Mesenchymal stem cell (in vitro differentiated cells and primary cell): ENCODE data around the gene UBAC2.

Experiments used
- DNase-seq: peaks from one replicate; pipeline ENCODE4 v3.0.0-alpha.2; 2013
- H2AFZ ChIP-seq: one replicate; pipeline ENCODE4 v1.6.1; 2013; ENCODE audit warnings: low read depth, mild to moderate bottlenecking, control low read depth, inconsistent platforms, low read length, moderate library complexity
- H2AK5ac ChIP-seq: 2 replicates; pipeline ENCODE4 v1.6.1; 2013; ENCODE audit warnings: low read length, moderate library complexity, mild to moderate bottlenecking, inconsistent platforms; ENCODE audit not compliant: severe bottlenecking
- H2BK120ac ChIP-seq: one replicate; pipeline ENCODE4 v1.6.1; 2013; ENCODE audit warnings: low read depth, mild to moderate bottlenecking, inconsistent platforms, low read length, moderate library complexity
- H2BK12ac ChIP-seq, 2 experiments: one replicate each; pipeline ENCODE4 v1.6.1; 2013; ENCODE audit warnings: inconsistent platforms in 2 of 2, low read length in 2 of 2, mild to moderate bottlenecking in 2 of 2, moderate library complexity in 2 of 2, control low read depth in 1 of 2
- H2BK15ac ChIP-seq: one replicate; pipeline ENCODE4 v1.6.1; 2013; ENCODE audit warnings: mild to moderate bottlenecking, low read depth, inconsistent platforms; ENCODE audit not compliant: poor library complexity, severe bottlenecking
- H2BK5ac ChIP-seq: 2 replicates; pipeline ENCODE4 v1.6.1; 2013; ENCODE audit warnings: low read depth, mild to moderate bottlenecking, low read length, control low read depth, inconsistent platforms; ENCODE audit not compliant: poor library complexity, severe bottlenecking
- H3K14ac ChIP-seq, 2 experiments: one replicate each; pipeline ENCODE4 v1.6.1; 2013; ENCODE audit warnings: inconsistent platforms in 2 of 2, low read length in 2 of 2, control low read depth in 1 of 2, mild to moderate bottlenecking in 1 of 2, moderate library complexity in 1 of 2
- H3K18ac ChIP-seq, 2 experiments: one replicate each; pipeline ENCODE4 v1.6.1; 2013; ENCODE audit warnings: inconsistent platforms in 2 of 2, low read length in 2 of 2, control low read depth in 1 of 2, low read depth in 1 of 2, mild to moderate bottlenecking in 1 of 2
- H3K23ac ChIP-seq, 2 experiments: one replicate each; pipeline ENCODE4 v1.6.1; 2013; ENCODE audit warnings: inconsistent platforms in 2 of 2, low read length in 2 of 2, mild to moderate bottlenecking in 2 of 2, moderate library complexity in 2 of 2, control low read depth in 1 of 2
- H3K27ac ChIP-seq: 2 replicates; pipeline ENCODE4 v1.5.1; 2013; ENCODE audit warnings: mild to moderate bottlenecking, moderate library complexity, low read length, control low read depth, inconsistent platforms; ENCODE audit not compliant: poor library complexity, severe bottlenecking
- H3K27me3 ChIP-seq, 2 experiments: 2 replicates each; pipeline versions ENCODE4 v1.6.1 to v1.7.0; 2013; ENCODE audit warnings: low read length in 2 of 2, mild to moderate bottlenecking in 2 of 2, moderate library complexity in 2 of 2, control low read depth in 1 of 2, inconsistent platforms in 1 of 2; ENCODE audit not compliant: control insufficient read depth in 1 of 2, insufficient read depth in 1 of 2
- H3K36me3 ChIP-seq, 2 experiments: 2 replicates each; pipeline versions ENCODE4 v1.6.1 to v1.7.0; 2013; ENCODE audit warnings: low read length in 2 of 2, control low read depth in 1 of 2, inconsistent platforms in 1 of 2, low read depth in 1 of 2, mild to moderate bottlenecking in 1 of 2; ENCODE audit not compliant: insufficient read depth in 2 of 2, control insufficient read depth in 1 of 2
- H3K4ac ChIP-seq, 2 experiments: one replicate each; pipeline ENCODE4 v1.6.1; 2013; ENCODE audit warnings: inconsistent platforms in 2 of 2, low read length in 2 of 2, mild to moderate bottlenecking in 2 of 2, moderate library complexity in 2 of 2, control low read depth in 1 of 2, low read depth in 1 of 2
- H3K4me1 ChIP-seq: 2 replicates; pipeline ENCODE4 v1.6.1; 2013; ENCODE audit warnings: low read depth, low read length, control low read depth; ENCODE audit not compliant: control insufficient read depth, insufficient read depth
- H3K4me2 ChIP-seq: 2 replicates; pipeline ENCODE4 v1.6.1; 2013; ENCODE audit warnings: low read length, mild to moderate bottlenecking, inconsistent platforms; ENCODE audit not compliant: poor library complexity, severe bottlenecking
- H3K4me3 ChIP-seq, 2 experiments: 2 replicates each; pipeline versions ENCODE4 v1.5.1 to v1.7.0; 2013; ENCODE audit warnings: low read length in 2 of 2, mild to moderate bottlenecking in 2 of 2, control low read depth in 1 of 2, low read depth in 1 of 2; ENCODE audit not compliant: insufficient read depth in 1 of 2
- H3K79me1 ChIP-seq: replicated peaks from 2 replicates; pipeline ENCODE4 v1.6.1; 2013; ENCODE audit warnings: mild to moderate bottlenecking, control low read depth, low read length, inconsistent platforms; ENCODE audit not compliant: poor library complexity, severe bottlenecking
- H3K9ac ChIP-seq: 2 replicates; pipeline ENCODE4 v1.7.0; 2013; ENCODE audit warnings: mild to moderate bottlenecking, low read length, moderate library complexity
- H3K9me3 ChIP-seq: 2 replicates; pipeline ENCODE4 v1.7.0; 2013; ENCODE audit warnings: mild to moderate bottlenecking, low read length; ENCODE audit not compliant: control insufficient read depth
- H4K8ac ChIP-seq: one replicate; pipeline ENCODE4 v1.6.1; 2013; ENCODE audit warnings: inconsistent platforms, mild to moderate bottlenecking, low read length, moderate library complexity
- H4K91ac ChIP-seq: one replicate; pipeline ENCODE4 v1.6.1; 2013; ENCODE audit warnings: mild to moderate bottlenecking, low read length, inconsistent platforms
- WGBS: methylation state at CpG from one replicate; pipeline ENCODE4 v1.1.7; 2013; ENCODE audit warnings: mixed read lengths; 5-methylcytosine and 5-hydroxymethylcytosine counted together

UBAC2 gene

DNA sequence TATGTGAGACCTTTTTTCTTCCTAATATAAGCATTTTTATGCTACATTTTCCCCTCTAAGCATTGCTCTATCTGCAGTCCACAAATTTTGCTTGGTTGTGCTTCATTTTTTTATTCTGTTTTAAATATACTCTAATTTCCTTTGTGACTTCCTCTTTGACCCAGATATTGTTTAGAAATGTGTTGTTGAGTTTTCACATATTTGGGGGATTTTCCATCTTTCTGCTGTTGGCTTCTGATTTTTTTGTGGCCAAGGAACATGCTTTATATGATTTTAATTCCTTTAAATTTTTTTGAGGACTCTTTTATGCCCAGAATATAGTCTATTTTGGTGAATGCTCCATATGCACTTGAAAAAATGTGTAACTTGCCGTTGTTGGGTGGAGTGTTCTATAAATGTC is 22.9 kb downstream of the UBAC2 start:
- Histone ChIP-seq H2BK12ac (no peak overlapping the region), H3K23ac (no peak overlapping the region), H3K79me1 (peaks cover 18% of the 10 kb centered on the region), H3K4ac (no peak overlapping the region), H3K36me3 (peaks cover 0 to 10% of the 10 kb centered on the region in 2 experiments), H3K9me3 (no peaks in the 10 kb centered on the region), H3K18ac (no peak overlapping the region), H3K4me3 (no peak overlapping the region), H4K91ac (no peak overlapping the region), H2BK15ac (no peak overlapping the region), H3K14ac (no peak overlapping the region), H3K4me1 (peaks cover 8% of the 10 kb centered on the region), H3K4me2 (no peak overlapping the region), H2BK120ac (no peak overlapping the region), H2BK5ac (no peak overlapping the region), H3K9ac (no peak overlapping the region), H4K8ac (no peak overlapping the region), H3K27me3 (no peaks in the 10 kb centered on the region), H3K27ac (no peak overlapping the region), H2AFZ (no peak overlapping the region), H2AK5ac (no peak overlapping the region)
- no peak for DNase-seq
- 100% methylated on average over 1 of the region's 1 CpG for WGBS

GRCh38 chr13:99224021-99224420 is 23.4 kb downstream of the UBAC2 start:
- Histone ChIP-seq H3K27ac (no peak overlapping the region), H4K8ac (no peak overlapping the region), H2BK12ac (no peak overlapping the region), H3K4ac (no peak overlapping the region), H3K27me3 (no peaks in the 10 kb centered on the region), H4K91ac (no peak overlapping the region), H3K4me3 (no peak overlapping the region), H2BK5ac (no peak overlapping the region), H3K79me1 (peaks cover 16% of the 10 kb centered on the region), H3K4me2 (no peak overlapping the region), H2AK5ac (no peak overlapping the region), H3K9me3 (no peaks in the 10 kb centered on the region), H3K14ac (no peak overlapping the region), H3K36me3 (peaks cover 0 to 10% of the 10 kb centered on the region in 2 experiments), H3K23ac (no peak overlapping the region), H2BK15ac (no peak overlapping the region), H2AFZ (no peak overlapping the region), H3K18ac (no peak overlapping the region), H3K9ac (no peak overlapping the region), H2BK120ac (no peak overlapping the region), H3K4me1 (peaks cover 9% of the 10 kb centered on the region)
- WGBS = 99% methylated on average over 2 of the region's 2 CpGs
- DNase-seq = no peak

- no peak overlapping the region for H3K4me2 ChIP-seq
- DNase-seq = no peak
- H4K91ac ChIP-seq = no peak overlapping the region
- peaks cover 16% of the 10 kb centered on the region for H3K79me1 ChIP-seq
- WGBS = 86% methylated on average over 4 of the region's 4 CpGs
- no peaks in the 10 kb centered on the region for H3K27me3 ChIP-seq
- H3K36me3 ChIP-seq = peaks cover 0 to 10% of the 10 kb centered on the region in 2 experiments
- H3K9me3 ChIP-seq = no peaks in the 10 kb centered on the region
- no peak overlapping the region for H3K23ac ChIP-seq
- H2BK120ac ChIP-seq = no peak overlapping the region
- H2BK15ac ChIP-seq = no peak overlapping the region
- H4K8ac ChIP-seq = no peak overlapping the region
- H3K4me3 ChIP-seq = no peak overlapping the region
- H3K14ac ChIP-seq = no peak overlapping the region
- H2BK12ac ChIP-seq = no peak overlapping the region
- no peak overlapping the region for H2AFZ ChIP-seq
- no peak overlapping the region for H3K4ac ChIP-seq
- H3K27ac ChIP-seq = no peak overlapping the region
- H2AK5ac ChIP-seq = no peak overlapping the region
- no peak overlapping the region for H3K9ac ChIP-seq
- H3K4me1 ChIP-seq = peaks cover 11% of the 10 kb centered on the region
- H2BK5ac ChIP-seq = no peak overlapping the region
- no peak overlapping the region for H3K18ac ChIP-seq
Measured at GRCh38 chr13:99225078-99225477, 24.4 kb downstream of the UBAC2 start.

DNA sequence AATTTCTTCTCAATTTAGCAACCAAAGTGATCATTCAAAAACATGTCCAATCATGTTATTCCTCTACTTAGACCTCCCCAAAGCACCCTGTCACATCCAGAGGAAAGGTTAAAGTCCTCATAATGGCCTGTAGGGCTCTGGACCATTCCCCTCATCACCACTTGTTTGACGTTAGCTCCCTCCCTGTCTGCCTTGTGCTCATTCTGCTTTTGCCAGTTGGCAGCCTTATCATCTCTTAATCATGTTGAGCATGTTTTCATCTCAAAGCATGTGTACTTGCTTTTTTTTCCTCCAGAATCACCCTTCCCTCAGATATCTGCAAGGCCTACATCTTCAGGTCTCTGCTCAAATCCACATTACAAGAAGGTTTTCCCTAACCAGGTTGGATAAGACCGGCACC is 25.9 kb downstream of the UBAC2 start:
- Histone ChIP-seq H2AK5ac (no peak overlapping the region), H3K14ac (no peak overlapping the region), H4K8ac (no peak overlapping the region), H3K4me3 (no peak overlapping the region), H2BK12ac (peak overlapping the region in 1 of 2 experiments; percentile 9), H3K23ac (no peak overlapping the region), H3K9ac (no peak overlapping the region), H2BK120ac (no peak overlapping the region), H3K27me3 (no peaks in the 10 kb centered on the region), H2AFZ (no peak overlapping the region), H3K18ac (no peak overlapping the region), H3K9me3 (no peaks in the 10 kb centered on the region), H4K91ac (no peak overlapping the region), H3K27ac (no peak overlapping the region), H3K4me2 (no peak overlapping the region), H2BK5ac (no peak overlapping the region), H3K4me1 (peaks cover 11% of the 10 kb centered on the region), H3K36me3 (peaks cover 0 to 10% of the 10 kb centered on the region in 2 experiments), H3K79me1 (peaks cover 17% of the 10 kb centered on the region), H3K4ac (no peak overlapping the region), H2BK15ac (no peak overlapping the region)
- no peak for DNase-seq
- 100% methylated on average over 2 of the region's 2 CpGs for WGBS
